NCI-H69 (cell line): ENCODE measurements around the gene ETV3L.
A peak's percentile ranks its signal among the peaks of the same experiment; 100 is the strongest.

ENCODE experiments used
- DNase-seq: peaks from one replicate; lab custom pipeline; 2025; lab: John Stamatoyannopoulos, UW

Gene ETV3L

GRCh38 chr1:157132111-157132510, 32.5 kb upstream of the ETV3L start:
- no peak for DNase-seq

GRCh38 chr1:157131281-157131680, 31.7 kb upstream of the ETV3L start:
- no peak for DNase-seq

GRCh38 chr1:157124855-157125254, 25.2 kb upstream of the ETV3L start:
- DNase-seq: peak; percentile 12

- DNase-seq: no peak
These were observed 19.8 kb upstream of the ETV3L start for GRCh38 chr1:157119448-157119847.

GRCh38 chr1:157119008-157119407, 19.4 kb upstream of the ETV3L start:
- DNase-seq: no peak

GRCh38 chr1:157117527-157118057, 18.0 kb upstream of the ETV3L start:
- DNase-seq: no peak

- DNase-seq: no peak
These were observed 17.1 kb upstream of the ETV3L start for GRCh38 chr1:157116737-157117103.

- no peak for DNase-seq
These were observed 16.5 kb upstream of the ETV3L start for GRCh38 chr1:157115851-157116736.

GRCh38 chr1:157115429-157115838, 15.8 kb upstream of the ETV3L start:
- no peak for DNase-seq

GRCh38 chr1:157114183-157115121, 14.8 kb upstream of the ETV3L start:
- no peak for DNase-seq

- no peak for DNase-seq
These were observed 14.0 kb upstream of the ETV3L start for GRCh38 chr1:157113631-157114030.

GRCh38 chr1:157113106-157113505, 13.5 kb upstream of the ETV3L start:
- DNase-seq: no peak

- DNase-seq: no peak
These were observed 12.7 kb upstream of the ETV3L start for GRCh38 chr1:157112186-157112867.

GRCh38 chr1:157111396-157112165, 12.0 kb upstream of the ETV3L start:
- DNase-seq: no peak

GRCh38 chr1:157110686-157111085, 11.1 kb upstream of the ETV3L start:
- no peak for DNase-seq

GRCh38 chr1:157110003-157110402, 10.4 kb upstream of the ETV3L start:
- no peak for DNase-seq

GRCh38 chr1:157108448-157108847, 8.8 kb upstream of the ETV3L start:
- DNase-seq: no peak

- DNase-seq: no peak
These were observed 8.1 kb upstream of the ETV3L start for GRCh38 chr1:157107702-157108101.

- DNase-seq: no peak
These were observed 7.2 kb upstream of the ETV3L start for GRCh38 chr1:157106813-157107189.

- no peak for DNase-seq
These were observed 6.6 kb upstream of the ETV3L start for GRCh38 chr1:157105988-157106812.
